GM23338 (cell line): ENCODE measurements around the gene RICTOR.

Experiments used
- CREB1 ChIP-seq: fragments of 250-450 bp; sonication (Bioruptor Pico); IDR thresholded peaks from 2 replicates; pipeline ENCODE4 v1.5.0; 2020; ENCODE audit warnings: low read depth, mild to moderate bottlenecking, moderate library complexity
- EZH2 ChIP-seq: fragments of 200-600 bp; sonication (generic); IDR thresholded peaks from one replicate; pipeline ENCODE4 v1.8.0; 2017; ENCODE audit warnings: antibody characterized with exemption, mild to moderate bottlenecking, low read depth; ENCODE audit not compliant: unreplicated experiment
- EZH2phosphoT487 ChIP-seq: fragments of 200-600 bp; sonication (generic); IDR thresholded peaks from one replicate; pipeline ENCODE4 v1.8.1; 2018; ENCODE audit warnings: antibody characterized with exemption; ENCODE audit not compliant: unreplicated experiment
- JUNB ChIP-seq: IDR thresholded peaks from one replicate; pipeline ENCODE4 v1.6.1; 2016; ENCODE audit warnings: antibody characterized with exemption; ENCODE audit not compliant: unreplicated experiment
- NANOG ChIP-seq: IDR thresholded peaks from 2 replicates; pipeline ENCODE4 v1.6.1; 2016; ENCODE audit warnings: antibody characterized with exemption, borderline replicate concordance
- POLR2AphosphoS5 ChIP-seq: IDR thresholded peaks from 2 replicates; pipeline ENCODE4 v1.6.1; 2016; ENCODE audit warnings: antibody characterized with exemption, low read depth
- STAT1 ChIP-seq: IDR thresholded peaks from one replicate; pipeline ENCODE4 v1.6.1; 2016; ENCODE audit warnings: antibody characterized with exemption; ENCODE audit not compliant: unreplicated experiment
- ZNF114 ChIP-seq: fragments of 250-450 bp; sonication (Bioruptor Pico); IDR thresholded peaks from 2 replicates; pipeline ENCODE4 v1.5.0; 2020; ENCODE audit warnings: mild to moderate bottlenecking, moderate library complexity
- ZNF331 ChIP-seq: fragments of 250-450 bp; sonication (Bioruptor Pico); IDR thresholded peaks from 2 replicates; pipeline ENCODE4 v1.5.0; 2020; ENCODE audit warnings: low read depth, mild to moderate bottlenecking, moderate library complexity
- TF ChIP-seq, protein P1 (sequence below), 2 experiments: fragments of 200-600 bp in 1 of 2; sonication (generic) in 1 of 2; conservative IDR thresholded peaks; 2 replicates each; pipeline versions ENCODE4 v1.5.1 to v1.6.1; 2016 to 2017; ENCODE audit warnings: antibody characterized with exemption in 2 of 2, low read depth in 2 of 2, mild to moderate bottlenecking in 2 of 2, moderate library complexity in 1 of 2
- TF ChIP-seq, protein P2 (sequence below): IDR thresholded peaks from 2 replicates; pipeline ENCODE4 v1.6.1; 2016; ENCODE audit warnings: antibody characterized with exemption
- TF ChIP-seq, protein P3 (sequence below): IDR thresholded peaks from one replicate; pipeline ENCODE4 v1.6.1; 2018; ENCODE audit warnings: antibody characterized with exemption; ENCODE audit not compliant: unreplicated experiment
- TF ChIP-seq, protein P4 (sequence below): fragments of 250-450 bp; sonication (Bioruptor Pico); IDR thresholded peaks from 2 replicates; pipeline ENCODE4 v1.5.0; 2020; ENCODE audit warnings: mild to moderate bottlenecking, moderate library complexity

DNA sequence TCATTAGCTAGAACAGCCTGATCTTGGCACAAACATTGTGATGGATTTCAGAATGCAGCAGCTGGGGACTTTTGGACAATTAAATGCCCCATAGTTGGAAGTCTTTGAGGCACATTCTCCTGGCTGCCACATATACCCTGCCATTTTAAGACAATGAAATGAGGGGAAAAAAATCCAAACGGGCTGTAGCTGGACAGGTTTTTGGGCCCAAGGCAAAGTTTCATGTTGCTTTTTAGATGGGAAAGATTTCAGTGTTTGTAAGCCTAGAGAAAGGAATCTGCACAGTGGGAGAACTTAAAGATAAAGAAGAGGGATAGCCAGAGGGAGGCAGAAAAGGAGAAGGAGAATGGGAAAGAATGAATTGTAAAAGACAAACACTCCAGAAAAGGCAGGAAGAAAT is 30.0 kb upstream of the RICTOR start:
- TF ChIP-seq, protein P1, sequence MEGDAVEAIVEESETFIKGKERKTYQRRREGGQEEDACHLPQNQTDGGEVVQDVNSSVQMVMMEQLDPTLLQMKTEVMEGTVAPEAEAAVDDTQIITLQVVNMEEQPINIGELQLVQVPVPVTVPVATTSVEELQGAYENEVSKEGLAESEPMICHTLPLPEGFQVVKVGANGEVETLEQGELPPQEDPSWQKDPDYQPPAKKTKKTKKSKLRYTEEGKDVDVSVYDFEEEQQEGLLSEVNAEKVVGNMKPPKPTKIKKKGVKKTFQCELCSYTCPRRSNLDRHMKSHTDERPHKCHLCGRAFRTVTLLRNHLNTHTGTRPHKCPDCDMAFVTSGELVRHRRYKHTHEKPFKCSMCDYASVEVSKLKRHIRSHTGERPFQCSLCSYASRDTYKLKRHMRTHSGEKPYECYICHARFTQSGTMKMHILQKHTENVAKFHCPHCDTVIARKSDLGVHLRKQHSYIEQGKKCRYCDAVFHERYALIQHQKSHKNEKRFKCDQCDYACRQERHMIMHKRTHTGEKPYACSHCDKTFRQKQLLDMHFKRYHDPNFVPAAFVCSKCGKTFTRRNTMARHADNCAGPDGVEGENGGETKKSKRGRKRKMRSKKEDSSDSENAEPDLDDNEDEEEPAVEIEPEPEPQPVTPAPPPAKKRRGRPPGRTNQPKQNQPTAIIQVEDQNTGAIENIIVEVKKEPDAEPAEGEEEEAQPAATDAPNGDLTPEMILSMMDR (conservative IDR thresholded peaks at IDR 0.05; ENCODE audit: low read depth in 2 of 2), result no peak
- TF ChIP-seq EZH2, result no peak
- TF ChIP-seq, protein P2, sequence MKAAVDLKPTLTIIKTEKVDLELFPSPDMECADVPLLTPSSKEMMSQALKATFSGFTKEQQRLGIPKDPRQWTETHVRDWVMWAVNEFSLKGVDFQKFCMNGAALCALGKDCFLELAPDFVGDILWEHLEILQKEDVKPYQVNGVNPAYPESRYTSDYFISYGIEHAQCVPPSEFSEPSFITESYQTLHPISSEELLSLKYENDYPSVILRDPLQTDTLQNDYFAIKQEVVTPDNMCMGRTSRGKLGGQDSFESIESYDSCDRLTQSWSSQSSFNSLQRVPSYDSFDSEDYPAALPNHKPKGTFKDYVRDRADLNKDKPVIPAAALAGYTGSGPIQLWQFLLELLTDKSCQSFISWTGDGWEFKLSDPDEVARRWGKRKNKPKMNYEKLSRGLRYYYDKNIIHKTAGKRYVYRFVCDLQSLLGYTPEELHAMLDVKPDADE, result no peak
- no peak for TF ChIP-seq ZNF331
- TF ChIP-seq POLR2AphosphoS5, result no peak
- no peak for TF ChIP-seq ZNF114 (CRISPR knock-in tag)
- TF ChIP-seq, protein P3, sequence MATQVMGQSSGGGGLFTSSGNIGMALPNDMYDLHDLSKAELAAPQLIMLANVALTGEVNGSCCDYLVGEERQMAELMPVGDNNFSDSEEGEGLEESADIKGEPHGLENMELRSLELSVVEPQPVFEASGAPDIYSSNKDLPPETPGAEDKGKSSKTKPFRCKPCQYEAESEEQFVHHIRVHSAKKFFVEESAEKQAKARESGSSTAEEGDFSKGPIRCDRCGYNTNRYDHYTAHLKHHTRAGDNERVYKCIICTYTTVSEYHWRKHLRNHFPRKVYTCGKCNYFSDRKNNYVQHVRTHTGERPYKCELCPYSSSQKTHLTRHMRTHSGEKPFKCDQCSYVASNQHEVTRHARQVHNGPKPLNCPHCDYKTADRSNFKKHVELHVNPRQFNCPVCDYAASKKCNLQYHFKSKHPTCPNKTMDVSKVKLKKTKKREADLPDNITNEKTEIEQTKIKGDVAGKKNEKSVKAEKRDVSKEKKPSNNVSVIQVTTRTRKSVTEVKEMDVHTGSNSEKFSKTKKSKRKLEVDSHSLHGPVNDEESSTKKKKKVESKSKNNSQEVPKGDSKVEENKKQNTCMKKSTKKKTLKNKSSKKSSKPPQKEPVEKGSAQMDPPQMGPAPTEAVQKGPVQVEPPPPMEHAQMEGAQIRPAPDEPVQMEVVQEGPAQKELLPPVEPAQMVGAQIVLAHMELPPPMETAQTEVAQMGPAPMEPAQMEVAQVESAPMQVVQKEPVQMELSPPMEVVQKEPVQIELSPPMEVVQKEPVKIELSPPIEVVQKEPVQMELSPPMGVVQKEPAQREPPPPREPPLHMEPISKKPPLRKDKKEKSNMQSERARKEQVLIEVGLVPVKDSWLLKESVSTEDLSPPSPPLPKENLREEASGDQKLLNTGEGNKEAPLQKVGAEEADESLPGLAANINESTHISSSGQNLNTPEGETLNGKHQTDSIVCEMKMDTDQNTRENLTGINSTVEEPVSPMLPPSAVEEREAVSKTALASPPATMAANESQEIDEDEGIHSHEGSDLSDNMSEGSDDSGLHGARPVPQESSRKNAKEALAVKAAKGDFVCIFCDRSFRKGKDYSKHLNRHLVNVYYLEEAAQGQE, result no peak
- TF ChIP-seq EZH2phosphoT487, result no peak
- no peak for TF ChIP-seq JUNB
- TF ChIP-seq CREB1, result no peak
- TF ChIP-seq STAT1, result no peak
- TF ChIP-seq NANOG, result no peak
- TF ChIP-seq, protein P4, sequence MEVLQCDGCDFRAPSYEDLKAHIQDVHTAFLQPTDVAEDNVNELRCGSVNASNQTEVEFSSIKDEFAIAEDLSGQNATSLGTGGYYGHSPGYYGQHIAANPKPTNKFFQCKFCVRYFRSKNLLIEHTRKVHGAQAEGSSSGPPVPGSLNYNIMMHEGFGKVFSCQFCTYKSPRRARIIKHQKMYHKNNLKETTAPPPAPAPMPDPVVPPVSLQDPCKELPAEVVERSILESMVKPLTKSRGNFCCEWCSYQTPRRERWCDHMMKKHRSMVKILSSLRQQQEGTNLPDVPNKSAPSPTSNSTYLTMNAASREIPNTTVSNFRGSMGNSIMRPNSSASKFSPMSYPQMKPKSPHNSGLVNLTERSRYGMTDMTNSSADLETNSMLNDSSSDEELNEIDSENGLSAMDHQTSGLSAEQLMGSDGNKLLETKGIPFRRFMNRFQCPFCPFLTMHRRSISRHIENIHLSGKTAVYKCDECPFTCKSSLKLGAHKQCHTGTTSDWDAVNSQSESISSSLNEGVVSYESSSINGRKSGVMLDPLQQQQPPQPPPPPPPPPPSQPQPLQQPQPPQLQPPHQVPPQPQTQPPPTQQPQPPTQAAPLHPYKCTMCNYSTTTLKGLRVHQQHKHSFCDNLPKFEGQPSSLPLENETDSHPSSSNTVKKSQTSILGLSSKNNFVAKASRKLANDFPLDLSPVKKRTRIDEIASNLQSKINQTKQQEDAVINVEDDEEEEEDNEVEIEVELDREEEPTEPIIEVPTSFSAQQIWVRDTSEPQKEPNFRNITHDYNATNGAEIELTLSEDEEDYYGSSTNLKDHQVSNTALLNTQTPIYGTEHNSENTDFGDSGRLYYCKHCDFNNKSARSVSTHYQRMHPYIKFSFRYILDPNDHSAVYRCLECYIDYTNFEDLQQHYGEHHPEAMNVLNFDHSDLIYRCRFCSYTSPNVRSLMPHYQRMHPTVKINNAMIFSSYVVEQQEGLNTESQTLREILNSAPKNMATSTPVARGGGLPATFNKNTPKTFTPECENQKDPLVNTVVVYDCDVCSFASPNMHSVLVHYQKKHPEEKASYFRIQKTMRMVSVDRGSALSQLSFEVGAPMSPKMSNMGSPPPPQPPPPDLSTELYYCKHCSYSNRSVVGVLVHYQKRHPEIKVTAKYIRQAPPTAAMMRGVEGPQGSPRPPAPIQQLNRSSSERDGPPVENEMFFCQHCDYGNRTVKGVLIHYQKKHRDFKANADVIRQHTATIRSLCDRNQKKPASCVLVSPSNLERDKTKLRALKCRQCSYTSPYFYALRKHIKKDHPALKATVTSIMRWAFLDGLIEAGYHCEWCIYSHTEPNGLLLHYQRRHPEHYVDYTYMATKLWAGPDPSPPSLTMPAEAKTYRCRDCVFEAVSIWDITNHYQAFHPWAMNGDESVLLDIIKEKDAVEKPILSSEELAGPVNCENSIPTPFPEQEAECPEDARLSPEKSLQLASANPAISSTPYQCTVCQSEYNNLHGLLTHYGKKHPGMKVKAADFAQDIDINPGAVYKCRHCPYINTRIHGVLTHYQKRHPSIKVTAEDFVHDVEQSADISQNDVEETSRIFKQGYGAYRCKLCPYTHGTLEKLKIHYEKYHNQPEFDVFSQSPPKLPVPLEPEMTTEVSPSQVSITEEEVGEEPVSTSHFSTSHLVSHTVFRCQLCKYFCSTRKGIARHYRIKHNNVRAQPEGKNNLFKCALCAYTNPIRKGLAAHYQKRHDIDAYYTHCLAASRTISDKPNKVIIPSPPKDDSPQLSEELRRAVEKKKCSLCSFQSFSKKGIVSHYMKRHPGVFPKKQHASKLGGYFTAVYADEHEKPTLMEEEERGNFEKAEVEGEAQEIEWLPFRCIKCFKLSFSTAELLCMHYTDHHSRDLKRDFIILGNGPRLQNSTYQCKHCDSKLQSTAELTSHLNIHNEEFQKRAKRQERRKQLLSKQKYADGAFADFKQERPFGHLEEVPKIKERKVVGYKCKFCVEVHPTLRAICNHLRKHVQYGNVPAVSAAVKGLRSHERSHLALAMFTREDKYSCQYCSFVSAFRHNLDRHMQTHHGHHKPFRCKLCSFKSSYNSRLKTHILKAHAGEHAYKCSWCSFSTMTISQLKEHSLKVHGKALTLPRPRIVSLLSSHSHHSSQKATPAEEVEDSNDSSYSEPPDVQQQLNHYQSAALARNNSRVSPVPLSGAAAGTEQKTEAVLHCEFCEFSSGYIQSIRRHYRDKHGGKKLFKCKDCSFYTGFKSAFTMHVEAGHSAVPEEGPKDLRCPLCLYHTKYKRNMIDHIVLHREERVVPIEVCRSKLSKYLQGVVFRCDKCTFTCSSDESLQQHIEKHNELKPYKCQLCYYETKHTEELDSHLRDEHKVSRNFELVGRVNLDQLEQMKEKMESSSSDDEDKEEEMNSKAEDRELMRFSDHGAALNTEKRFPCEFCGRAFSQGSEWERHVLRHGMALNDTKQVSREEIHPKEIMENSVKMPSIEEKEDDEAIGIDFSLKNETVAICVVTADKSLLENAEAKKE (CRISPR knock-in tag), result no peak
